ENCODE results near the gene ZFAND6. TPM values are rescaled to one million over a fixed set of nuclear protein-coding genes. Genes with fewer than 3 reads are reported as not detected.
A peak's percentile ranks its signal among the peaks of the same experiment; 100 is the strongest.

Gene ZFAND6
- total and polyA plus RNA-seq, 10 of the 15 experiments (the other 5 are each of a cell fraction or from before 2014, with no cell fraction given) = 78.9 to 179 (median 135) TPM

DNA sequence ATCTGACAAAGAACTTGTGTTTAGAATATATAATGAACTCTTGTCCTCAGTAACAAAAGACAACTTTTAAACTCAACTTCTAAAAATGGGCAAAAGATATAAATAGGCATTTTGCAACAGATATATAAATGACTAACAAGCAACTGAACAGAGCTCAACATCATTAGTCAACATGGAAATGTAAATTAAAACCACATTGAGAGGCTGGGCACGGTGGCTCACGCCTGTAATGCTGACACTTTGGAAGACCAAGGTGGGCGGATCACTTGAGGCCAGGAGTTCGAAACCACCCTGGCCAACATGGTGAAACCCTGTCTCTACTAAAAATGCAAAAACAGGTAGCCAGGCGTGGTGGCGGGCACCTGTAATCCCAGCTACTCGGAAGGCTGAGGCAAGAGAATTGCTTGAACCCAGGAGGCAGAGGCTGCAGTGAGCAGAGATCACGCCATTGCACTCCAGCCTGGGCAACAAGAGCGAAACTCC lies 48.4 kb upstream of the ZFAND6 start (continued):
- TF ChIP-seq NBN (IDR thresholded peaks at IDR 0.05) (peak; percentile 73), TCF3 (IDR thresholded peaks at IDR 0.05; ENCODE audit: borderline replicate concordance, insufficient read depth, low read depth, low read length) (0 out of 2 replicates have a peak, but pooled peaks have one; percentile 13), CBFB (IDR thresholded peaks at IDR 0.05; ENCODE audit: low read depth) (peak; percentile 59), SREBF2 (IDR thresholded peaks at IDR 0.05; ENCODE audit: low read length) (peak; percentile 58; the same call in 1 of the 2 replicates), TBL1XR1 (IDR thresholded peaks at IDR 0.05; ENCODE audit: low read depth, low read length) (peak; percentile 63; the same call in 1 of the 2 replicates), BHLHE40 (IDR thresholded peaks at IDR 0.05; ENCODE audit: borderline replicate concordance in 1 of 2, low read depth in 2 of 2, low read length in 1 of 2) (peak; percentile 75 to 84), ZNF24 (IDR thresholded peaks at IDR 0.05) (peak; percentile 77), MEF2B (IDR thresholded peaks at IDR 0.05; ENCODE audit: partially characterized antibody, poor library complexity, severe bottlenecking) (peak; percentile 83), CEBPB (IDR thresholded peaks at IDR 0.05; ENCODE audit: borderline replicate concordance in 1 of 2, low read depth in 2 of 2, low read length in 2 of 2) (0 out of 4 replicates have a peak, but pooled peaks of 1 of the 2 experiments have one; percentile 47), ZNF217 (IDR thresholded peaks at IDR 0.05) (peak; percentile 98), HDGF (IDR thresholded peaks at IDR 0.05) (peak; percentile 83; the same call in 1 of the 2 replicates), CREB1 (IDR thresholded peaks at IDR 0.05; ENCODE audit: low read depth) (peak; percentile 32; the same call in 1 of the 2 replicates), EED (IDR thresholded peaks at IDR 0.05; ENCODE audit: low read depth) (peak; percentile 82), BCL11A (IDR thresholded peaks at IDR 0.05; ENCODE audit: low read depth, low read length) (peak; percentile 64), EP300 (IDR thresholded peaks at IDR 0.05; ENCODE audit: borderline replicate concordance in 1 of 2, control insufficient read depth in 1 of 2, low read depth in 2 of 2, low read length in 2 of 2) (peak in 1 of 2 experiments; percentile 66; a peak in 2 of 4 replicates), DPF2 (IDR thresholded peaks at IDR 0.05) (peak; percentile 76), MTA2 (IDR thresholded peaks at IDR 0.05; ENCODE audit: low read depth) (peak; percentile 78), EGR1 (IDR thresholded peaks at IDR 0.05; ENCODE audit: borderline replicate concordance in 1 of 2, low read depth in 2 of 2, low read length in 2 of 2) (peak in 1 of 2 experiments; percentile 74; a peak in 1 of 3 replicates), ATF7 (IDR thresholded peaks at IDR 0.05; ENCODE audit: low read depth) (peak; percentile 68), JUNB (IDR thresholded peaks at IDR 0.05) (peak; percentile 81), IRF4 (IDR thresholded peaks at IDR 0.05; ENCODE audit: low read depth, low read length) (0 out of 2 replicates have a peak, but pooled peaks have one; percentile 15)
- TF ChIP-seq, protein P1, sequence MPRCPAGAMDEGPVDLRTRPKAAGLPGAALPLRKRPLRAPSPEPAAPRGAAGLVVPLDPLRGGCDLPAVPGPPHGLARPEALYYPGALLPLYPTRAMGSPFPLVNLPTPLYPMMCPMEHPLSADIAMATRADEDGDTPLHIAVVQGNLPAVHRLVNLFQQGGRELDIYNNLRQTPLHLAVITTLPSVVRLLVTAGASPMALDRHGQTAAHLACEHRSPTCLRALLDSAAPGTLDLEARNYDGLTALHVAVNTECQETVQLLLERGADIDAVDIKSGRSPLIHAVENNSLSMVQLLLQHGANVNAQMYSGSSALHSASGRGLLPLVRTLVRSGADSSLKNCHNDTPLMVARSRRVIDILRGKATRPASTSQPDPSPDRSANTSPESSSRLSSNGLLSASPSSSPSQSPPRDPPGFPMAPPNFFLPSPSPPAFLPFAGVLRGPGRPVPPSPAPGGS (IDR thresholded peaks at IDR 0.05; ENCODE audit: borderline replicate concordance, insufficient read depth, low read depth, low read length, poor library complexity, severe bottlenecking) = peak; percentile 41
- TF ChIP-seq, protein P2, sequence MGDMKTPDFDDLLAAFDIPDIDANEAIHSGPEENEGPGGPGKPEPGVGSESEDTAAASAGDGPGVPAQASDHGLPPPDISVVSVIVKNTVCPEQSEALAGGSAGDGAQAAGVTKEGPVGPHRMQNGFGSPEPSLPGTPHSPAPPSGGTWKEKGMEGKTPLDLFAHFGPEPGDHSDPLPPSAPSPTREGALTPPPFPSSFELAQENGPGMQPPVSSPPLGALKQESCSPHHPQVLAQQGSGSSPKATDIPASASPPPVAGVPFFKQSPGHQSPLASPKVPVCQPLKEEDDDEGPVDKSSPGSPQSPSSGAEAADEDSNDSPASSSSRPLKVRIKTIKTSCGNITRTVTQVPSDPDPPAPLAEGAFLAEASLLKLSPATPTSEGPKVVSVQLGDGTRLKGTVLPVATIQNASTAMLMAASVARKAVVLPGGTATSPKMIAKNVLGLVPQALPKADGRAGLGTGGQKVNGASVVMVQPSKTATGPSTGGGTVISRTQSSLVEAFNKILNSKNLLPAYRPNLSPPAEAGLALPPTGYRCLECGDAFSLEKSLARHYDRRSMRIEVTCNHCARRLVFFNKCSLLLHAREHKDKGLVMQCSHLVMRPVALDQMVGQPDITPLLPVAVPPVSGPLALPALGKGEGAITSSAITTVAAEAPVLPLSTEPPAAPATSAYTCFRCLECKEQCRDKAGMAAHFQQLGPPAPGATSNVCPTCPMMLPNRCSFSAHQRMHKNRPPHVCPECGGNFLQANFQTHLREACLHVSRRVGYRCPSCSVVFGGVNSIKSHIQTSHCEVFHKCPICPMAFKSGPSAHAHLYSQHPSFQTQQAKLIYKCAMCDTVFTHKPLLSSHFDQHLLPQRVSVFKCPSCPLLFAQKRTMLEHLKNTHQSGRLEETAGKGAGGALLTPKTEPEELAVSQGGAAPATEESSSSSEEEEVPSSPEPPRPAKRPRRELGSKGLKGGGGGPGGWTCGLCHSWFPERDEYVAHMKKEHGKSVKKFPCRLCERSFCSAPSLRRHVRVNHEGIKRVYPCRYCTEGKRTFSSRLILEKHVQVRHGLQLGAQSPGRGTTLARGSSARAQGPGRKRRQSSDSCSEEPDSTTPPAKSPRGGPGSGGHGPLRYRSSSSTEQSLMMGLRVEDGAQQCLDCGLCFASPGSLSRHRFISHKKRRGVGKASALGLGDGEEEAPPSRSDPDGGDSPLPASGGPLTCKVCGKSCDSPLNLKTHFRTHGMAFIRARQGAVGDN (IDR thresholded peaks at IDR 0.05) = 0 out of 2 replicates have a peak, but pooled peaks have one; percentile 19
- TF ChIP-seq, protein P3, sequence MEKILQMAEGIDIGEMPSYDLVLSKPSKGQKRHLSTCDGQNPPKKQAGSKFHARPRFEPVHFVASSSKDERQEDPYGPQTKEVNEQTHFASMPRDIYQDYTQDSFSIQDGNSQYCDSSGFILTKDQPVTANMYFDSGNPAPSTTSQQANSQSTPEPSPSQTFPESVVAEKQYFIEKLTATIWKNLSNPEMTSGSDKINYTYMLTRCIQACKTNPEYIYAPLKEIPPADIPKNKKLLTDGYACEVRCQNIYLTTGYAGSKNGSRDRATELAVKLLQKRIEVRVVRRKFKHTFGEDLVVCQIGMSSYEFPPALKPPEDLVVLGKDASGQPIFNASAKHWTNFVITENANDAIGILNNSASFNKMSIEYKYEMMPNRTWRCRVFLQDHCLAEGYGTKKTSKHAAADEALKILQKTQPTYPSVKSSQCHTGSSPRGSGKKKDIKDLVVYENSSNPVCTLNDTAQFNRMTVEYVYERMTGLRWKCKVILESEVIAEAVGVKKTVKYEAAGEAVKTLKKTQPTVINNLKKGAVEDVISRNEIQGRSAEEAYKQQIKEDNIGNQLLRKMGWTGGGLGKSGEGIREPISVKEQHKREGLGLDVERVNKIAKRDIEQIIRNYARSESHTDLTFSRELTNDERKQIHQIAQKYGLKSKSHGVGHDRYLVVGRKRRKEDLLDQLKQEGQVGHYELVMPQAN (conservative IDR thresholded peaks at IDR 0.05) = 0 out of 2 replicates have a peak, but pooled peaks have one; percentile 47

All from GM12878 (cell line).